Prostate gland (tissue), 2 donors: ENCODE results near the gene ADPRS.

ENCODE experiments used
- POLR2A ChIP-seq: fragments of 450-650 bp; IDR thresholded peaks from one replicate; pipeline ENCODE4 v1.6.1; 2016; ENCODE audit warnings: antibody characterized with exemption, mild to moderate bottlenecking
- POLR2AphosphoS5 ChIP-seq: sonication (generic); formaldehyde crosslinking; IDR thresholded peaks from one replicate; pipeline ENCODE4 v1.6.1; 2017; ENCODE audit warnings: antibody characterized with exemption
- TF ChIP-seq, protein P1 (sequence below), 4 experiments: fragments of 200-600 bp in 2 of 4; fragments of 450-650 bp in 2 of 4; sonication (generic) in 2 of 4; IDR thresholded peaks; 1 replicate in 3 of 4; 2 replicates in 1 of 4; pipeline ENCODE4 v1.5.1; 2016 to 2019; ENCODE audit warnings: antibody characterized with exemption in 4 of 4, mild to moderate bottlenecking in 2 of 4, moderate library complexity in 2 of 4

DNA sequence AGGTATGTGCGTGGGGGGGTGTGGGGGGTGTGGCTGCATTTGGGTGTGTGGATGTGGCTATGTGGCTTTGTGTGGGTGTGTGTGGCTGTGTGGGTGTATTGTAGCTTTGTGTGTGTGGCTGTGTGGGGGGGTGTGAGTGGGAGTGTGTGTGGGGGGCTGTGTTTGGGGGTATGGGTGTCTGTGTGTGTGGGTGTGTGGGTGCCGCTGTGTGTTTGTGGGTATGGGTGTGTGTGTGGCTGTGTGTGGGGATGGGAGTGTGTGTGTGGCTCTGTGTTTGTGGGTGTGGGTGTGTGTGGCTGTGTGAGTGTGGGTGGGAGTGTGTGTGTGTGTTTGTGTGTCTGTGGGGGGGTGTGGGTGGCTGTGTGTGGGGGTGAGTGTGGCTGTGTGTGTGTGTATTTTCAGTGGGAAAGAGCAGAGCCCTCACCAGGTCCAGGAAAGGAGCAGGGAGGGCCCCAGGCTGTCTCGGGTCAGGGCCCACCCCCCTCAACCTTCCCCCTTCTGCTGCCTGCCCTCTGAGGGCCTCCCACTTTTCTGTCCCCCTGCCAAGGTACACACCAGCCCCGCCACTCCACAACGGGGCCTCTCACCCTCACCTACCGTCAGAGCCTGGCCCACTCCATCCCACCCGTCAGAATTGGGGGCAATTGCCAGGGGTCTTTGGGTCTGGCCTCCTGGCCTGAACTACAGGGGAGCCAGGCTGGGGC, 38.3 kb downstream of the ADPRS start:
- TF ChIP-seq POLR2AphosphoS5, result no peak
- TF ChIP-seq POLR2A, result no peak
- TF ChIP-seq, protein P1, sequence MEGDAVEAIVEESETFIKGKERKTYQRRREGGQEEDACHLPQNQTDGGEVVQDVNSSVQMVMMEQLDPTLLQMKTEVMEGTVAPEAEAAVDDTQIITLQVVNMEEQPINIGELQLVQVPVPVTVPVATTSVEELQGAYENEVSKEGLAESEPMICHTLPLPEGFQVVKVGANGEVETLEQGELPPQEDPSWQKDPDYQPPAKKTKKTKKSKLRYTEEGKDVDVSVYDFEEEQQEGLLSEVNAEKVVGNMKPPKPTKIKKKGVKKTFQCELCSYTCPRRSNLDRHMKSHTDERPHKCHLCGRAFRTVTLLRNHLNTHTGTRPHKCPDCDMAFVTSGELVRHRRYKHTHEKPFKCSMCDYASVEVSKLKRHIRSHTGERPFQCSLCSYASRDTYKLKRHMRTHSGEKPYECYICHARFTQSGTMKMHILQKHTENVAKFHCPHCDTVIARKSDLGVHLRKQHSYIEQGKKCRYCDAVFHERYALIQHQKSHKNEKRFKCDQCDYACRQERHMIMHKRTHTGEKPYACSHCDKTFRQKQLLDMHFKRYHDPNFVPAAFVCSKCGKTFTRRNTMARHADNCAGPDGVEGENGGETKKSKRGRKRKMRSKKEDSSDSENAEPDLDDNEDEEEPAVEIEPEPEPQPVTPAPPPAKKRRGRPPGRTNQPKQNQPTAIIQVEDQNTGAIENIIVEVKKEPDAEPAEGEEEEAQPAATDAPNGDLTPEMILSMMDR (IDR thresholded peaks at IDR 0.05), result no peak
